Measurements from ENCODE around the gene GRAMD1A. TPM values are rescaled to one million over a fixed set of nuclear protein-coding genes. Genes with fewer than 3 reads are reported as not detected.

The GRAMD1A gene
- total RNA-seq, 1 donor from 2014 or later: 27.2 TPM

GRCh38 chr19:35073941-35074340 lies 73.8 kb downstream of the GRAMD1A start:
- no peaks in the 10 kb centered on the region for H3K9me3 ChIP-seq (ENCODE audit: low read depth)
- no peak overlapping the region for H3K27ac ChIP-seq
- no peaks in the 10 kb centered on the region for H3K27me3 ChIP-seq
- no peak overlapping the region for H3K9ac ChIP-seq
- H3K4me1 ChIP-seq: peaks cover 3% of the 10 kb centered on the region
- H3K4me2 ChIP-seq: no peak overlapping the region
- Mint-ChIP-seq H3K4me1 (no peaks in the 10 kb centered on the region), H3K9me3 (peaks cover 4% of the 10 kb centered on the region), H3K36me3 (no peaks in the 10 kb centered on the region), H3K27ac (no peak overlapping the region), H3K27me3 (ENCODE audit: insufficient read depth, low read depth) (peaks cover 2% of the 10 kb centered on the region), H3K4me3 (no peak overlapping the region)
- no peak for TF ChIP-seq EZH2phosphoT487 (IDR thresholded peaks at IDR 0.05)
- no peak for TF ChIP-seq EZH2 (IDR thresholded peaks at IDR 0.05)
- TF ChIP-seq CTCF (IDR thresholded peaks at IDR 0.05): no peak
- H3K4me3 ChIP-seq: no peak overlapping the region
- peaks cover 9% of the 10 kb centered on the region for H3F3A ChIP-seq (ENCODE audit: low read depth)
- no peak overlapping the region for H2AFZ ChIP-seq (replicated peaks)
- DNase-seq (ENCODE audit: low spot score): no peak
- H3K36me3 ChIP-seq: no peaks in the 10 kb centered on the region
- H3K79me2 ChIP-seq (ENCODE audit: low read depth): no peaks in the 10 kb centered on the region
- no peaks in the 10 kb centered on the region for H4K20me1 ChIP-seq (ENCODE audit: low read depth)

DNA sequence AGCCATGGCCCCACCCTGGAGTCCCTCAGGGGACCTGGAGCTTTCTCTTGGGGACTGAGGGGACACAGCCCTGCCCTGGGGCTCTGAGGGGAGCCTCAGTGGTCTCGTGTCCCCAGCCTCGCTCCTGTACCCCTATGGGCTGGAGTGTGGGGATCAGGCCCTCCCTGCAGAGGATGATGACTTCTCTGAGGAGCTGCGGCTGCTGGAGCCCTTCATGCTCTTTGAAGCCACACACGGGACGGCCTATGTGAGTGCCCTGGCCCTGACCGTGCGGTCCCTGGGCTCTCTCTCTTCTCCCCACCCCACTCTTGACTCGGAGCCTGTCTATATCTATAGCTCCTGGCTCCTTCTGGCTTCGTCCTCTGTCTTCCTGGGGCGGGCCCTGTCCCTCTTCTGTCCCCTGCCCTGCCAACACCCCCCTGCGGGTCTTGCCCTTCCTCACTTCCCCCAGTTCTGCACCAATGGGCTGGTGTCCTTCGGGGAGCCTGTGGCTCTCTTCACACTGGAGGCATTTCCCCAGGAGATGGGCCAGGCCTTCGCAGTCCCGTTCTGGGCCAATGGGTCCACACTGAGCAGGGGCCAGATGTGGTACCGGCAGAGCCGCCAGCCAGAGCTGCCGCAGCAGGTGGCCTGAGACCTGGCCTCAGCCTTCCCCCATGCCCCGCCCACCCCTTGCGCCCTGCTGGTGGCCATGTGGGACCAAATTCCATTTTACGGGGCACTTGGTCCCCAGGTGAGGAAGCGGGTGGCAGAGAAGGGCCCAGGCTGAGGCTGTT lies 74.5 kb downstream of the GRAMD1A start:
- DNase-seq (ENCODE audit: low spot score): no peak
- Mint-ChIP-seq H3K9me3 (no peaks in the 10 kb centered on the region), H3K27me3 (ENCODE audit: insufficient read depth, low read depth) (peaks cover 2% of the 10 kb centered on the region), H3K27ac (no peak overlapping the region), H3K36me3 (no peaks in the 10 kb centered on the region), H3K4me1 (no peaks in the 10 kb centered on the region), H3K4me3 (no peak overlapping the region)
- Histone ChIP-seq H3K4me1 (no peaks in the 10 kb centered on the region), H3K36me3 (no peaks in the 10 kb centered on the region), H3K79me2 (ENCODE audit: low read depth) (no peaks in the 10 kb centered on the region), H3K4me2 (no peak overlapping the region), H3K9me3 (ENCODE audit: low read depth) (no peaks in the 10 kb centered on the region), H3F3A (ENCODE audit: low read depth) (peaks cover 3% of the 10 kb centered on the region), H2AFZ (replicated peaks) (no peak overlapping the region), H3K27me3 (no peaks in the 10 kb centered on the region), H3K4me3 (no peak overlapping the region), H3K9ac (no peak overlapping the region), H3K27ac (no peak overlapping the region), H4K20me1 (ENCODE audit: low read depth) (no peaks in the 10 kb centered on the region)
- TF ChIP-seq CTCF (IDR thresholded peaks at IDR 0.05) (no peak), EZH2 (IDR thresholded peaks at IDR 0.05) (no peak), EZH2phosphoT487 (IDR thresholded peaks at IDR 0.05) (no peak)

GRCh38 chr19:35075202-35076025 lies 75.3 kb downstream of the GRAMD1A start:
- H3K4me3 ChIP-seq: no peak overlapping the region
- Mint-ChIP-seq H3K9me3 (no peaks in the 10 kb centered on the region), H3K4me3 (no peak overlapping the region), H3K36me3 (no peaks in the 10 kb centered on the region), H3K4me1 (no peaks in the 10 kb centered on the region), H3K27ac (peak overlapping the region; percentile 1), H3K27me3 (ENCODE audit: insufficient read depth, low read depth) (peaks cover 2% of the 10 kb centered on the region)
- no peaks in the 10 kb centered on the region for H3K9me3 ChIP-seq (ENCODE audit: low read depth)
- no peaks in the 10 kb centered on the region for H3K4me1 ChIP-seq
- TF ChIP-seq EZH2 (IDR thresholded peaks at IDR 0.05) (no peak), EZH2phosphoT487 (IDR thresholded peaks at IDR 0.05) (no peak), CTCF (IDR thresholded peaks at IDR 0.05) (no peak)
- H3K4me2 ChIP-seq: no peak overlapping the region
- no peaks in the 10 kb centered on the region for H3F3A ChIP-seq (ENCODE audit: low read depth)
- no peaks in the 10 kb centered on the region for H3K27me3 ChIP-seq
- no peak overlapping the region for H2AFZ ChIP-seq (replicated peaks)
- H3K27ac ChIP-seq: no peak overlapping the region
- H3K9ac ChIP-seq: no peak overlapping the region
- no peaks in the 10 kb centered on the region for H3K36me3 ChIP-seq
- no peak for DNase-seq (ENCODE audit: low spot score)
- no peaks in the 10 kb centered on the region for H3K79me2 ChIP-seq (ENCODE audit: low read depth)
- no peaks in the 10 kb centered on the region for H4K20me1 ChIP-seq (ENCODE audit: low read depth)
